ENCODE data around the gene NACC1.

The NACC1 gene

DNA sequence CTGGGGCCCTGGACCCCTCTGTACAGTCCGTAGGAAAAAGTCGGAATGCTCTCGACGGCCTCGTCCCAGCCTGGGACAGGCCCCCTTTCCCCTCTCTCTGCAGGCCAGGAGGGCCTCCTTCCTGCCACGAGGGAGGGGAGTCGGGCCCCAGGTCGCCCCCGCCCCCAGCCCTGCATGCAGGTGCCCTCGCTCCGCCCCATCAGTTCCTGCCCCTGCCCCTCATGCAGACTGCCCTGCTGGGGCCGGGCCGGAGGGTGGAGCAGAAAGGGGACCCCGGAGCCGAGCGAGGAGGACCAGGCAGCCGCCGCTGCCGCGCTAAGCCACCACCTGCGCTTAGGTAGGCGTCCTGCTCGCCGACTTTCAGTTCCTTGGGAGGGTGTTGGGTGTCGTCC lies 22.7 kb upstream of the NACC1 start:
- TF ChIP-seq, protein P1, sequence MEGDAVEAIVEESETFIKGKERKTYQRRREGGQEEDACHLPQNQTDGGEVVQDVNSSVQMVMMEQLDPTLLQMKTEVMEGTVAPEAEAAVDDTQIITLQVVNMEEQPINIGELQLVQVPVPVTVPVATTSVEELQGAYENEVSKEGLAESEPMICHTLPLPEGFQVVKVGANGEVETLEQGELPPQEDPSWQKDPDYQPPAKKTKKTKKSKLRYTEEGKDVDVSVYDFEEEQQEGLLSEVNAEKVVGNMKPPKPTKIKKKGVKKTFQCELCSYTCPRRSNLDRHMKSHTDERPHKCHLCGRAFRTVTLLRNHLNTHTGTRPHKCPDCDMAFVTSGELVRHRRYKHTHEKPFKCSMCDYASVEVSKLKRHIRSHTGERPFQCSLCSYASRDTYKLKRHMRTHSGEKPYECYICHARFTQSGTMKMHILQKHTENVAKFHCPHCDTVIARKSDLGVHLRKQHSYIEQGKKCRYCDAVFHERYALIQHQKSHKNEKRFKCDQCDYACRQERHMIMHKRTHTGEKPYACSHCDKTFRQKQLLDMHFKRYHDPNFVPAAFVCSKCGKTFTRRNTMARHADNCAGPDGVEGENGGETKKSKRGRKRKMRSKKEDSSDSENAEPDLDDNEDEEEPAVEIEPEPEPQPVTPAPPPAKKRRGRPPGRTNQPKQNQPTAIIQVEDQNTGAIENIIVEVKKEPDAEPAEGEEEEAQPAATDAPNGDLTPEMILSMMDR (IDR thresholded peaks at IDR 0.05; ENCODE audit: control insufficient read depth, insufficient read depth, low read depth, low read length, missing control alignments), result no peak
- no peak for DNase-seq (ENCODE audit: low read depth)
- H3K4me3 ChIP-seq (ENCODE audit: control insufficient read depth, low read depth, low read length), result no peak overlapping the region

DNA sequence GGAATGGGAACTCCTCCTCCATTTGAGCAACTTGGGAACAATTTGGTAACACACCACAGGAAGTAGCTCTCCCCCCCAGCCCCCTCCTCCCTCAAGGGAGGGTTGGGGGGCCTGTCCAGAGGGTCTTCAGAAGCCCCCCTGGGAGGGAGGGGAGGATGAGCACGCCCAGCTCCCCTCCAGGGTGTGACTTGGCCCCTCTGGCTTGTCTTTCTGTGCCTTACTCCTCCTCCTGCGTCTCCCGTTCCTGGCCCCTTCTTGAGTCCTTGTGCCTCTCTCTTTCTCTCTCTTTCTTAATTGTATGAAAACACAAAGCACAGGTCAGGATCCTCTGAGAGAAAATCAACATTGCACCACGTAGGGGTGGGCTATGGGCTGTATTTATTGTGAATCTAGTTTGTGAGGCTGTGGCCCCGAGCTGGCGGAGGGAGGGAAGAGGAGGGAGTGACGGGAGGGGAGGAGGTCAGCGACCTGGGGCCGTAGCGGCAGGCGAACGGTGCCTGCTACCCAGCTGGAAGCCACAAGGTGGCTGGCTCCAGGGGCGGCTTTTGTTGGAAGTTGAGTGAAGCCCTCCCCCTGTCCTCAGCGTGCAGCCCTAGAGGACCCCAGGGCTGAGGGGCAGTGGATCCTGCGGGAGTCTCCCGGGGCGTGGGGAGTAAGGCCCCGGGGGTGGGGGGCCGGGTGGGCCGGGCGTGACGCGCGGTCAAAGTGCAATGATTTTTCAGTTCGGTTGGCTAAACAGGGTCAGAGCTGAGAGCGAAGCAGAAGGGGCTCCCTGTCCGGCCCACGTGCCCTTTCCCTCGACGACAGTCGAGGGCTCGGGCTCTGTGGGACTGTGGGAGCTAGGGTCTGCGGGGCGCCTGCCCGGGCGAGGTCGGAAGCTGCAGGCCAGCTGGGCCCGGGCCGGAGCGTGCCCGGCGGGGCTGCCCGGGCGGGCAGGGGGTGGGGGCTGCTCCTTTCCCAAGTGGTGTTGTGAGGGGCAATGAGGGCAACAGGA lies 21.8 kb upstream of the NACC1 start:
- TF ChIP-seq, protein P1 (IDR thresholded peaks at IDR 0.05; ENCODE audit: control insufficient read depth, insufficient read depth, low read depth, low read length, missing control alignments), result no peak
- DNase-seq (ENCODE audit: low read depth), result no peak
- H3K4me3 ChIP-seq (ENCODE audit: control insufficient read depth, low read depth, low read length), result no peak overlapping the region

DNA sequence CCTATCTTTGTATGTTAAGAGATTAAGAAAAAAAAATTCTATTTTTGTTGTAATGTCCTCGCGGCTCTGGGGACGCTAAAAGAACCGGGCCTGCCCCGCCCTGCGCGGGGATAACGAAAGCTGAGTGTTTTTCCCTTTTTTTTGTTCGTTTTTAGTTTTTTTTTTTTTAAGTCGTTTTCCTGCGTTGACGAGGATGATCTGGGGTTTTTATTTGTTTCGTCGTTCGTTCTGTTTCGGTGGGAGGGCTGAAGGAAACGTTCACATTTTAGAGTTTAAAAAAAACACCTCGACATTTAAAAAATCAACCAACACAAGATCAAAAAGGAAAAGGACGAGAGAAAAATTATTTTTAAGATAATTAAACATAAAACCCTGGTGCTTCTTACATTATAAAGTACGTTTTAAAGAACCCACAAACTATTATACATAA lies 21.0 kb upstream of the NACC1 start:
- no peak for DNase-seq (ENCODE audit: low read depth)
- TF ChIP-seq, protein P1 (IDR thresholded peaks at IDR 0.05; ENCODE audit: control insufficient read depth, insufficient read depth, low read depth, low read length, missing control alignments), result no peak
- no peak overlapping the region for H3K4me3 ChIP-seq (ENCODE audit: control insufficient read depth, low read depth, low read length)

DNA sequence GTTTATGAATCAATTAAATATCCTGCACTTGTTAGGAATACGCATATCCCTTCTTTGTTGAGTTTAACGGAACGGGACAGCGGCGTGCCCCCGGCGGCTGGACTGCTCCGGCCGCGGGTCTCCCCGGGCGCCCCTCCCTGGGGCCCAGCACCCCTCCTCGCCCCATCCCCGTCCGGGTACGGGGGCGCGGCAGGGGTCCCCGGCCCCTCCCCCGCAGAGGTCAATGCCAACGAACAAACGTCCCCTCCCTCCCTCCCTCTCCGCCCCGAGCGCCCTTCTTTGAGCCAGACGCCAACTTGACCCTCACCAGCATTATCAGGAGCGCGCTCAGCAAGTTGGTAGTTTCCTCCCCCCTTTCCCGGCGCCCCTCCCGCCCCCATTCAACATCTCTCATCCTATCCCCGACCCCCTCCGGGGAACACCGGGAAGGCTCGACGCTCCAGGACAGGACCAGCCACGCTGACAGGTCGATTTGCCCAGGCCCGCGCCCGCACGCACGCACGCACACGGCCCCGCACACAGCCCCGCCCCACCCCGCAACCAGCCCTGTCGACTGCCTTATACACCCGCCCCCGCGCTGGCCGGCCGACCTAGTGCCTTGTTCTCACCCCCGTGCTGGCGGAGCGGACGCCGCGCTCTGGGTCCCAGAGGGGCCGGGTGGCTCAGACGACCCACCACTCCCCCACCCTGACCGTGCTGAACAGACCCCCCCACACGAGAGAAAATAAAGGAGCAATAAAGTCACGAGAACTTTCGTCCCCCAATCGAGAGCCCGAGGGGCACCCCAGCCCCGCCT lies 20.4 kb upstream of the NACC1 start:
- DNase-seq (ENCODE audit: low read depth), result no peak
- no peak overlapping the region for H3K4me3 ChIP-seq (ENCODE audit: control insufficient read depth, low read depth, low read length)
- TF ChIP-seq, protein P1 (IDR thresholded peaks at IDR 0.05; ENCODE audit: control insufficient read depth, insufficient read depth, low read depth, low read length, missing control alignments), result no peak

DNA sequence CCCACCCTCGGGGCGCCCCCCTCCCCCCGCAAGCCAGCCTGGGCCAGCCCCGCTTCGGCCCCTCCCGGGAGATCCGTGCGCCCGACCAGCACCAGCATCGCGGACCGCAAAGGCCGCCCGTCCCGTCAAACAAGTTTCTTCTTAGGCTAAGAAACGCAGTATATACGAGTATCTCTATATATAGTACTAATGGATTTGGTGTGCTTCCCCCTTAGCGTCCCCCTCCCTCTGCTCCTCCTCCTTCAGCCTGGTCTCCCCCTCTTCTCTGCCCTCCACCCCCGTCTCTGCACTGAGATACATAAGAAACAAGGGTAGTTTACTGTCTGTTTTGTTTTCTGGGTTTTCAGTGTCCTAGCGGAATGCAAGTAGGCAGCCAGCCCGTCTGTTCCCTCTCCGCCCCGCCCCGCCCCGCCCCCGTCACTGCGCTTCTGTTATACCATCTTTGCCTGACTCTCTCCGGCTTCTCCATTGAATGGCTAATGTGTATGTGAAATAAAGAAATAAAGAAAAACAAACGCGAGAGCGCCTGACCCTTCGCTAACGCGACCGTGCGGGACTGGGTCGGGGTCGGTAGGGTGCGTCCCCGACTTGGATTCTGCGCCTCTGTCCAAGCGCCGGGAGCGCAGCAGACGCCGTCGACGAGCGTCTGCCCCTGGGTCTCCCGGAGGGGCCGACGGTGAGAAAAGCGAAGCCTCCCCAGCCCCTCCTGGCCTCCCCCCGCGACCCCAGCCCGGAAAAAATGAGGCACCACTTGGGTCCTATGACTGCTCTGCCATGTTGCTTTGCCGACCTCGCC lies 19.6 kb upstream of the NACC1 start:
- TF ChIP-seq, protein P1 (IDR thresholded peaks at IDR 0.05; ENCODE audit: control insufficient read depth, insufficient read depth, low read depth, low read length, missing control alignments), result no peak
- no peak for DNase-seq (ENCODE audit: low read depth)
- H3K4me3 ChIP-seq (ENCODE audit: control insufficient read depth, low read depth, low read length), result no peak overlapping the region
